OCI-LY7 (cell line): ENCODE results near the gene PRR18. TPM values are rescaled to one million over a fixed set of nuclear protein-coding genes. Genes with fewer than 3 reads are reported as not detected.

Source experiments
- BruUV-seq: library from RNA; stranded (reverse); fragments of 400-500 nt; replicated peaks from 2 replicates; lab custom pipeline; 2021; lab: Mats Ljungman, UMichigan
- CTCF ChIA-PET: fragments of 300-600 bp; sonication (Branson Sonifier 250); formaldehyde crosslinking; loops from one replicate; lab custom pipeline; 2022; ENCODE audit warnings: antibody characterized with exemption; ENCODE audit not compliant: unreplicated experiment; lab: Charles Lee
- POLR2A ChIA-PET: fragments of 300-600 bp; sonication (Branson Sonifier 250); formaldehyde crosslinking; loops from one replicate; lab custom pipeline; 2022; ENCODE audit warnings: antibody characterized with exemption; lab: Charles Lee
- DNase-seq: peaks from one replicate; pipeline ENCODE4 v3.0.0-alpha.2; 2015; ENCODE audit warnings: low spot score
- H2AFZ ChIP-seq: fragments of 200-600 bp; sonication (generic), shearing (Covaris generic); 2 replicates; pipeline ENCODE4 v1.6.1; 2014; ENCODE audit warnings: mild to moderate bottlenecking, antibody characterized with exemption, low read length, moderate library complexity
- H3K27ac ChIP-seq: fragments of 200-600 bp; sonication (generic); 2 replicates; pipeline ENCODE4 v1.5.1; 2014; ENCODE audit warnings: mixed run types, low read depth, mild to moderate bottlenecking, moderate library complexity, low read length, inconsistent platforms; ENCODE audit not compliant: poor library complexity, severe bottlenecking
- H3K36me3 ChIP-seq: fragments of 200-600 bp; sonication (generic); 2 replicates; pipeline ENCODE4 v1.6.1; 2014; ENCODE audit warnings: mild to moderate bottlenecking, antibody characterized with exemption, low read length, moderate library complexity, mixed read lengths; ENCODE audit not compliant: insufficient read depth
- H3K4me1 ChIP-seq: fragments of 200-600 bp; sonication (generic); 2 replicates; pipeline ENCODE4 v1.5.1; 2014; ENCODE audit warnings: mild to moderate bottlenecking, low read length; ENCODE audit not compliant: insufficient read depth, poor library complexity, severe bottlenecking
- H3K4me2 ChIP-seq: fragments of 200-600 bp; sonication (generic); 2 replicates; pipeline ENCODE4 v1.6.1; 2014; ENCODE audit warnings: mild to moderate bottlenecking, low read length
- H3K4me3 ChIP-seq: fragments of 200-600 bp; sonication (generic); 2 replicates; pipeline ENCODE4 v1.5.1; 2014; ENCODE audit warnings: mild to moderate bottlenecking, low read depth, low read length; ENCODE audit not compliant: poor library complexity, severe bottlenecking
- H3K79me2 ChIP-seq: fragments of 200-600 bp; sonication (generic); 2 replicates; pipeline ENCODE4 v1.6.1; 2016; ENCODE audit warnings: low read depth, mild to moderate bottlenecking, low read length, moderate library complexity, mixed read lengths; ENCODE audit not compliant: insufficient read depth
- H3K9me2 ChIP-seq: fragments of 200-600 bp; sonication (generic); 2 replicates; pipeline ENCODE4 v1.6.1; 2016; ENCODE audit warnings: mild to moderate bottlenecking, low read length, mixed read lengths; ENCODE audit not compliant: insufficient read depth
- H3K9me3 ChIP-seq: fragments of 200-600 bp; sonication (generic); 2 replicates; pipeline ENCODE4 v1.6.1; 2014; ENCODE audit warnings: mild to moderate bottlenecking, mixed run types, low read length, mixed read lengths
- H4K20me1 ChIP-seq: fragments of 200-600 bp; sonication (generic); 2 replicates; pipeline ENCODE4 v1.6.1; 2014; ENCODE audit warnings: mild to moderate bottlenecking, antibody characterized with exemption, low read length, moderate library complexity, mixed read lengths; ENCODE audit not compliant: insufficient read depth
- CTCF ChIP-seq: fragments of 200-600 bp; sonication (generic); conservative IDR thresholded peaks from 2 replicates; pipeline ENCODE4 v1.5.1; 2014; ENCODE audit warnings: mild to moderate bottlenecking, antibody characterized with exemption, low read length, moderate library complexity, mixed read lengths
- EZH2phosphoT487 ChIP-seq: fragments of 200-600 bp; sonication (generic); IDR thresholded peaks from 2 replicates; pipeline ENCODE4 v1.6.1; 2018; ENCODE audit warnings: low read depth, borderline replicate concordance, mild to moderate bottlenecking, mixed run types, antibody characterized with exemption, low read length, moderate library complexity, mixed read lengths
- intact Hi-C: fragments of 100-400 bp; cut with micrococcal nuclease; formaldehyde crosslinking; loops from one replicate; pipeline ENCODE4 v1.10.0; 2022; ENCODE audit not compliant: unreplicated experiment
- total RNA-seq, 2 experiments: library from RNA; depleted of rRNA in 1 of 2; stranded (reverse); fragments of >200 nt in 1 of 2; shearing (Covaris generic) in 1 of 2; gene quantifications; 2 replicates each; pipeline ENCODE4 v1.2.3, GENCODE V29; 2014 to 2022

Gene PRR18
- total RNA-seq, 2 experiments from 2014 or later, result 0.13 to 0.38 TPM

GRCh38 chr6:166335378-166336302 is 27.4 kb upstream of the PRR18 start:
- no peak overlapping the region for H3K27ac ChIP-seq
- no peaks in the 10 kb centered on the region for H3K9me3 ChIP-seq
- no peak overlapping the region for H3K4me3 ChIP-seq
- H3K4me1 ChIP-seq, result peaks cover 31% of the 10 kb centered on the region
- no peak overlapping the region for H3K4me2 ChIP-seq
- ChIA-PET POLR2A (interaction anchor here (1.1 to 2.2 kb wide), 3 partner anchors 9 to 40 kb away, joined by 3 to 9 read pairs (median 4); no protein-coding TSS in a partner anchor), CTCF (no interaction called here)
- peaks cover 90% of the 10 kb centered on the region for H3K79me2 ChIP-seq
- BruUV-seq, result no TSS peak
- intact Hi-C loops, result no loop called here
- H2AFZ ChIP-seq, result no peak overlapping the region
- TF ChIP-seq EZH2phosphoT487 (no peak), CTCF (no peak)
- H3K36me3 ChIP-seq, result peaks cover 74% of the 10 kb centered on the region
- no peaks in the 10 kb centered on the region for H3K9me2 ChIP-seq
- peaks cover 4% of the 10 kb centered on the region for H4K20me1 ChIP-seq
- no peak for DNase-seq

GRCh38 chr6:166334878-166335277 is 26.7 kb upstream of the PRR18 start:
- ChIA-PET POLR2A (interaction anchor here (1.1 kb wide), 1 partner anchor 41 kb away, joined by 3 read pairs; no protein-coding TSS in a partner anchor), CTCF (no interaction called here)
- BruUV-seq, result no TSS peak
- H2AFZ ChIP-seq, result no peak overlapping the region
- TF ChIP-seq EZH2phosphoT487 (no peak), CTCF (no peak)
- H3K9me2 ChIP-seq, result no peaks in the 10 kb centered on the region
- no peak overlapping the region for H3K4me3 ChIP-seq
- no peaks in the 10 kb centered on the region for H3K9me3 ChIP-seq
- no peak overlapping the region for H3K4me2 ChIP-seq
- DNase-seq, result no peak
- no peak overlapping the region for H3K27ac ChIP-seq
- H3K79me2 ChIP-seq, result peaks cover 90% of the 10 kb centered on the region
- H3K4me1 ChIP-seq, result peaks cover 23% of the 10 kb centered on the region
- intact Hi-C loops, result no loop called here
- H4K20me1 ChIP-seq, result no peaks in the 10 kb centered on the region
- H3K36me3 ChIP-seq, result peaks cover 68% of the 10 kb centered on the region
